ENCODE results near the gene PRR19.

GRCh38 chr19:42322305-42322704 is 20.4 kb downstream of the PRR19 start:
- TF ChIP-seq RAD21 (IDR thresholded peaks at IDR 0.05), result no peak
- TF ChIP-seq, protein P1, sequence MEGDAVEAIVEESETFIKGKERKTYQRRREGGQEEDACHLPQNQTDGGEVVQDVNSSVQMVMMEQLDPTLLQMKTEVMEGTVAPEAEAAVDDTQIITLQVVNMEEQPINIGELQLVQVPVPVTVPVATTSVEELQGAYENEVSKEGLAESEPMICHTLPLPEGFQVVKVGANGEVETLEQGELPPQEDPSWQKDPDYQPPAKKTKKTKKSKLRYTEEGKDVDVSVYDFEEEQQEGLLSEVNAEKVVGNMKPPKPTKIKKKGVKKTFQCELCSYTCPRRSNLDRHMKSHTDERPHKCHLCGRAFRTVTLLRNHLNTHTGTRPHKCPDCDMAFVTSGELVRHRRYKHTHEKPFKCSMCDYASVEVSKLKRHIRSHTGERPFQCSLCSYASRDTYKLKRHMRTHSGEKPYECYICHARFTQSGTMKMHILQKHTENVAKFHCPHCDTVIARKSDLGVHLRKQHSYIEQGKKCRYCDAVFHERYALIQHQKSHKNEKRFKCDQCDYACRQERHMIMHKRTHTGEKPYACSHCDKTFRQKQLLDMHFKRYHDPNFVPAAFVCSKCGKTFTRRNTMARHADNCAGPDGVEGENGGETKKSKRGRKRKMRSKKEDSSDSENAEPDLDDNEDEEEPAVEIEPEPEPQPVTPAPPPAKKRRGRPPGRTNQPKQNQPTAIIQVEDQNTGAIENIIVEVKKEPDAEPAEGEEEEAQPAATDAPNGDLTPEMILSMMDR (IDR thresholded peaks at IDR 0.05; ENCODE audit: low read depth, low read length, missing input control), result no peak
- no peak for TF ChIP-seq JUND (IDR thresholded peaks at IDR 0.05)
- TF ChIP-seq TAF1 (conservative IDR thresholded peaks at IDR 0.05), result no peak
- TF ChIP-seq GABPA (IDR thresholded peaks at IDR 0.05 in 1 of 2, conservative IDR thresholded peaks at IDR 0.05 in 1 of 2), result no peak
